ENCODE data around the gene SNRNP35.

- no peak for TF ChIP-seq CTCF (IDR thresholded peaks at IDR 0.05)
- no peak for TF ChIP-seq EZH2 (IDR thresholded peaks at IDR 0.05; ENCODE audit: borderline replicate concordance, insufficient read depth, low read depth, low read length, poor library complexity, severe bottlenecking)
Measured at GRCh38 chr12:123494124-123494851, 36.3 kb downstream of the SNRNP35 start.
